ENCODE data around the gene SH3PXD2A.
"Not testable (repeated sequence)": the region's sequence is repeated elsewhere in the genome, so short reads cannot be mapped to it uniquely, and the experiment has no call there.

The SH3PXD2A gene

GRCh38 chr10:103767756-103768155, 87.6 kb downstream of the SH3PXD2A start:
- ATAC-seq = no peak
- DNase-seq = no peak

- DNase-seq (no peak), ATAC-seq (no peak)
Observed at GRCh38 chr10:103766751-103767505, 88.4 kb downstream of the SH3PXD2A start.

- DNase-seq (peak; percentile 73), ATAC-seq (peak; percentile 42)
Observed at GRCh38 chr10:103765981-103766380, 89.4 kb downstream of the SH3PXD2A start.

DNA sequence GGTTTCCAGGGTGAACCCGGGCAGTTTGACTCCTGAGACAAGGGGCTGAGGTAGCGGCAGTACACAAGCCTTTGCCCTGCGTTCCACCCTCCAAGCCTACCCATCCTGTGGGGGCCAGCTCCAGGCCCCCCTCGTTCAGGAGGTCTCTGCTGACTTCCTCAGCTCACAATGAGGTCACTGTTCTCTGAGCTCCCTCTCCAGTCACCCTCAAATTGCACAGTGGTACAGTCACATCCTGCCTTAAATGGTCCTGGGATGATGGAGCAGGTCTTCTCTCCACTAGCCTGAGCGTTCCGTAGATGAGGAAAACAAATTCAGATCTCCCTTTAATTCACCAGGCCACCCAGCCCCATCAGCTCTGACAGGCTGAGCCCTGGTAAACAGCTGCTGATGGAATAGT, 90.2 kb downstream of the SH3PXD2A start:
- peak; percentile 56 for ATAC-seq
- no peak for DNase-seq

GRCh38 chr10:103764296-103765088, 90.9 kb downstream of the SH3PXD2A start:
- DNase-seq = no peak
- no peak for ATAC-seq

- peak; percentile 24 for DNase-seq
- peak; percentile 19 for ATAC-seq
Observed at GRCh38 chr10:103763374-103764202, 91.8 kb downstream of the SH3PXD2A start.

GRCh38 chr10:103762916-103763315, 92.5 kb downstream of the SH3PXD2A start:
- no peak for DNase-seq
- ATAC-seq = no peak

DNA sequence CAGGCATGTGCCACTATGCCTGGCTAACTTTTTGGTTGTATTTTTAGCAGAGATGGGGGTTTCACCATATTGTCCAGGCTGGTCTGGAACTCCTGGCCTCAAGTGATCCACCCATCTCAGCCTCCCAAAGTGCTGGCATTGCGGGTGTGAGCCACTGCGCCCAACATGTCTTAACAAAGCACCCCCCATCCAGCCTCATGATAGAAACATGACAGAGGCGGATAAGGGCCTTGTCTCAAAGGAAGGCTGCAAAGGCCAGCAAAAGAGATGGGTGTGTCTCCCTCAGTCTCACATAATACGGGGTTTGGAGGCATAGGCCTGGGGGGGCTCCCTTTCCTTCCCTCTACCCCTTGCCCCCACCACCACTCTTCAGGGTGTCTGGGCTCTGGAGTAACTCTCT, 93.2 kb downstream of the SH3PXD2A start:
- ATAC-seq (no peak), DNase-seq (no peak)

GRCh38 chr10:103761075-103761920, 94.1 kb downstream of the SH3PXD2A start:
- no peak for ATAC-seq
- DNase-seq = no peak

- ATAC-seq, DNase-seq: not testable (repeated sequence)
Observed at GRCh38 chr10:103760233-103760632, 95.1 kb downstream of the SH3PXD2A start.

DNA sequence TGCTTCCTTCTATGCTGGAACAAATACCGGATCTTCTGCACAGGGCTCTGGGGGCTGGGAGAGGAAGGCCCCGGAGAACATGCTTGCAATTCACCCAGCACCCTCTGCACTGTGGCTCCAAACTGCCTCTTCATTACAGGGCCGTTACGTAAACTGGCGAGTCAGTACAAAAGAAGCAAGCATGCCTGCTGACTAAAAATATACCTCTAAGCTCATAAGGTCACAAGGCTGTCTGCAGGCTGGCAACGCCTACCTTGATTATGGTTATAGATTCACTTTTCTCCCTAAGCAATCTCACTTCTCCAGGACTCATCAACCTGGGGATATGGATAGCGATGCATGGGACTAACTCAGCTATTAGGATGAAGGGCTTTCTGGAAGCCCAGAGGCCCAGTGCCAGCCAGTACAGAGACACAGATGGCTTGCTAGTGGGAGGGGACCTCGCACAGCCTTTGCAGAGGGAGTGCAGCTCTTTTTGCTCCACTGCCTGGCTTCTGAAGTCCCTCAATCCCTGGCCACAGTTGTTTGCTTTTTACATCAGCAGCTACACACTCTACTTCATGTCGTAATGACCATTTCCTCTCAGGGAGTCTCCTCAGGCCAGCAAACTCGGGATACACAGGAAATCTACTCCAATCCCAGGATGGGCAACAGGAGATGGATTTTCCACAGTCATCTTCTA, 96.1 kb downstream of the SH3PXD2A start:
- ATAC-seq (peak; percentile 55), DNase-seq (peak; percentile 42)

DNA sequence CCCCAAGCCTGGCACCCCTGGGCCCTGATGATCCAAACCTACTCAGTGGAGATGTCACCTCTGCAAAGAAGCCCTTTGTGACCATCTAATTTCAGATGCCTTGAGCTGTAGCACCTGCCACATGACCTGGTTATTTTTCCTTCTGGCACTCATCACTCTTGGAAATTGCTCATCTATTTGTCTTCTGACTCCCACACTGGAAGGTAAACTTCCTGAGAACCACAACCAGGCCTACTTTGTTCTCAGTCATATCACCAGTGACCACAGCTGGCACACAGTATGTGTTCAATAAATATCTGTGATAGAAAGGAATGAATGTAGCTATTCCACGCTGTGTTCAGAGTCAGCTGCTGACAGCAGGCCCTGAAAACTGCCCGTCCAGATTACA, 97.1 kb downstream of the SH3PXD2A start:
- DNase-seq (no peak), ATAC-seq (peak; percentile 26)

GRCh38 chr10:103757531-103758293, 97.7 kb downstream of the SH3PXD2A start:
- DNase-seq (peak; percentile 76), ATAC-seq (peak; percentile 77)

DNA sequence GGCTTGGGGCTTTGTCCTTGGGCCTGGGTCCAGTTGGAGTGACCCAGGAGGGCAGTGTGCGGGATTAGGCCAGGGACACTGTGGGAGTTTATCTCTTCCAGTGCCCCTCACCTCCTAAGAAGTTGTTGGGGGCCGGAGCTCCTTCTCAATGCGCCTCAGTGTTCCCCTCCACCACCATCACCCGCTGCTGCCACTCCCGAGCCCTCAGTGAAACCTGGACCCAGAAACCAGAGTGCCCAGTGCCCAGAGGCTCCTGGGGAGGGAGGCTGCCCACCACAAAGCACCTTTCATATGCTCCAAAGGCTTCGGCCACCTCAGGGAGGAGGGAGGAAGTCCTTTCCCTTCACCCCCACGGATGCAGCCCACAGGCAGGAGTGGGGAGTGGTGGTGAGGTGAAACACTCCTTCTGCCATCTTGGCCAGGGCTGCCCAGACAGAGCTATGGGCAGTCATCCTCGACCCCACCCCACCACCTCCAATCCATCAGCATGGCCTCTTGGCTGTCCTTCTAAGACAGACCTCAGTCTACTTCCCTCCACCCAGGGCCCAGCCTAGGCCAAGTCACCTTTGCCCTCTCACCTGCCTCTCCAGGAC, 99.0 kb downstream of the SH3PXD2A start:
- ATAC-seq (no peak), DNase-seq (no peak)

- ATAC-seq = no peak
Observed at GRCh38 chr10:103752680-103753248, 102.6 kb downstream of the SH3PXD2A start.

DNA sequence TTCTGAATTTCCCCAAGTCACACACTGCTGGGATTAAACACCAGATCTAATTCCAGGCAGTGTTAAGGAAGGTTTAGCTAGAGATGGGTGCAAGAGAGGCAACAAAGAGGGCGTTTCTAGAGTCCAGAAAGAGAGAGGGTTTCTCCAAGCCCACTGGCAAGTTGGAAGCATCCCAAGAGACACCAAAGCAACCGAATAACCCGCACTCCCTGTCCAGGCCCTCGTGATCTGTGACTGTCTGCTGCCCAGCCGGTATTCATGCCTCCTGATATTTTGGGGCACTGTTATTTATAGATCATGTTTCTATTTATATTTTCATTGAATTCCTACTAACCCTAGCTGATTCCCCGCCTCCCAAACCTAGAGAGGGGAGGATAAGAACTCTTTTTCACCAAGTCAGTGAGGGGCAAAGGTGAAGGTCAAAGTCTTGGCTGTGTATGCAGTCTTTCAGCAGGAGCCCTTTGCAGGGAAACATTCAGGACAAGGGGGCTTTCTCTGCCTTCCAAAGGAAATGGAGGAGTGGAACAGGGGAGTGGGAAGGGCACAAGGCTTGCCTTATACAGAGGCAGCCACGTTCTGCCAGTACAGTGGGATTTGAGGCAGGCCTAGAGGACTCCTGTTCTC, 103.6 kb downstream of the SH3PXD2A start:
- DNase-seq (no peak), ATAC-seq (no peak)

More at GRCh38 chr10:103752680-103753248, 102.6 kb downstream of the SH3PXD2A start:
- peak; percentile 56 for DNase-seq

GRCh38 chr10:103750836-103751235, 104.5 kb downstream of the SH3PXD2A start:
- ATAC-seq (no peak), DNase-seq (no peak)

GRCh38 chr10:103749779-103750178, 105.6 kb downstream of the SH3PXD2A start:
- DNase-seq (no peak), ATAC-seq (no peak)

DNA sequence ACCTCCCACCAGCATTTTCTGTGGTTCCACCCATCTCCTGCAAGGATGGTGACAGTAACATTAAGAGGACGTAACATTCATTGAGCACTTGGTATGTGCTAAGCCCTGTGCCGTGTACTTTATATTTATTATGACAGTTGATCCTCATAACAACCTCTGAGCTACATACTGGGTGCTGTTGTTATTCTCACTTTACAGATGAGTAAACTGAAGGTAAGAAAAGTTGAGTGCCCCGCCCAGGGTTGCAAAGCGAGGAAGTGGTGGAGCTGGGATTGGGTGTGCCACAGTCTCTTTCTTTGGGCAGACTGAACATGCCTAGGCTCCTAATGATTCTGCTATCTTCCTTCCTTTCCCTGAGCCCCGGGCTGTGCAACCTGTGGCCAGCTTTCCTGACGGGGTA, 107.4 kb downstream of the SH3PXD2A start:
- no peak for DNase-seq

More for the DNA sequence above, 107.4 kb downstream of the SH3PXD2A start:
- ATAC-seq = no peak
